C4-2B (cell line): ENCODE measurements around the gene THEM5.

ENCODE experiments used
- H3K27ac ChIP-seq: fragments of 450-650 bp; 2 replicates; pipeline ENCODE4 v1.5.1; 2017
- ZFX ChIP-seq: fragments of 450-650 bp; IDR thresholded peaks from 2 replicates; pipeline ENCODE4 v1.6.1; 2017
- TF ChIP-seq, protein P1 (sequence below): fragments of 450-650 bp; conservative IDR thresholded peaks from 2 replicates; pipeline ENCODE4 v1.5.1; 2017; ENCODE audit warnings: mild to moderate bottlenecking

THEM5 gene

DNA sequence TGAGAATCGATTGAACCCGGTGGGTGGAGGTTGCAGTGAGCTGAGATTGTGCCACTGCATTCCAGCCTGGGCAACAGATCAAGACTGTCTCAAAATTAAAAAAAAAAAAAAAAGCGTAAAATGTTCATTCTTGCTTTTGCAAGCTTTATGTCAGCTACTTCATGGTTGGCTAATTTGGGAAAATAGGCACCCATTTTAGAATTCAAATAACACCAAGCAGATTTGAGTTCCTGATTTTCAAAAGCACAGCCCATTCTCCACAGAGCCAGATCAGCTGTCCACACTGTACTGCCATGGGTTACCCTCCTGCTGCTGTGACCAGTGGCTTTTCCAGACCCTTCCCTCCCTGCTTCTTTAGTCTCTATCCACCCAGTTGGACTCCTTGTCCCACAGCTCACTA, 4.4 kb downstream of the THEM5 start:
- no peak for TF ChIP-seq ZFX
- TF ChIP-seq, protein P1, sequence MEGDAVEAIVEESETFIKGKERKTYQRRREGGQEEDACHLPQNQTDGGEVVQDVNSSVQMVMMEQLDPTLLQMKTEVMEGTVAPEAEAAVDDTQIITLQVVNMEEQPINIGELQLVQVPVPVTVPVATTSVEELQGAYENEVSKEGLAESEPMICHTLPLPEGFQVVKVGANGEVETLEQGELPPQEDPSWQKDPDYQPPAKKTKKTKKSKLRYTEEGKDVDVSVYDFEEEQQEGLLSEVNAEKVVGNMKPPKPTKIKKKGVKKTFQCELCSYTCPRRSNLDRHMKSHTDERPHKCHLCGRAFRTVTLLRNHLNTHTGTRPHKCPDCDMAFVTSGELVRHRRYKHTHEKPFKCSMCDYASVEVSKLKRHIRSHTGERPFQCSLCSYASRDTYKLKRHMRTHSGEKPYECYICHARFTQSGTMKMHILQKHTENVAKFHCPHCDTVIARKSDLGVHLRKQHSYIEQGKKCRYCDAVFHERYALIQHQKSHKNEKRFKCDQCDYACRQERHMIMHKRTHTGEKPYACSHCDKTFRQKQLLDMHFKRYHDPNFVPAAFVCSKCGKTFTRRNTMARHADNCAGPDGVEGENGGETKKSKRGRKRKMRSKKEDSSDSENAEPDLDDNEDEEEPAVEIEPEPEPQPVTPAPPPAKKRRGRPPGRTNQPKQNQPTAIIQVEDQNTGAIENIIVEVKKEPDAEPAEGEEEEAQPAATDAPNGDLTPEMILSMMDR, result no peak
- H3K27ac ChIP-seq, result no peak overlapping the region

DNA sequence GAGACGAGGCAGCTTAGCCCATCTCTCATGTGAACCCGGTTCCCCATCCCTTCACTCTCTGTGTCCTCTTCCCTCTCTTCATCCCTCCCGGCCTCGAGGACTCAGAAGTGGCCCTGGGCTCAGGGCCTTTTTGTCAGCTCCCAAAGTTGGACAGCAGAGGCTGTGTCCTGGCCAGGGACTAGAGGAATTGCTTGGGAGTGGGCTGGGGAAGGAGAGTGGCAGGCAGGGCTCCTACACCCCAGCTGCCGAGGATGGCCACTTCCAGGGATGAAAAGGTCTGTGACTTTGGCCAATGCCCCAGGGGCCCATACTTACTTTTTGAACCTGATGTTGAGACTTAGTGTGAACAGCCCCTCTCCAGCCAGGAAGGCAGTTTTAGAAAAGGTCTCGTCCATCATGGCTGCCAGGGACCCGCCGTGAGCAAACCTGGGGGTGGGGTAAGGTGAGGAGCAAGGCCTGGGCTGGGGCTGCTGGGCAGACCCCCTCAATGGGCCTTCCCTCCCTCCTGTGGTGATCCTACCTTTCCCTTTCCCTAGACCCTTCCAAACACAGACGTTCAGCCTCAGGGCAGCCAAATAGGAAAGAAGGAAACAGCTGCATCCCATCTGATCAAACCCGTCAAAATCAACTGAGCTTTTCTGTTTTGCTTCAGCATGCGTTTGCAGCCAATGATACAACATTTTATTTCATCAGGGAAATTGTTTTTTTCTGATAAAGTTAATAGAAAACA, 5.5 kb downstream of the THEM5 start:
- H3K27ac ChIP-seq, result no peak overlapping the region
- TF ChIP-seq ZFX, result no peak
- TF ChIP-seq, protein P1, result no peak

DNA sequence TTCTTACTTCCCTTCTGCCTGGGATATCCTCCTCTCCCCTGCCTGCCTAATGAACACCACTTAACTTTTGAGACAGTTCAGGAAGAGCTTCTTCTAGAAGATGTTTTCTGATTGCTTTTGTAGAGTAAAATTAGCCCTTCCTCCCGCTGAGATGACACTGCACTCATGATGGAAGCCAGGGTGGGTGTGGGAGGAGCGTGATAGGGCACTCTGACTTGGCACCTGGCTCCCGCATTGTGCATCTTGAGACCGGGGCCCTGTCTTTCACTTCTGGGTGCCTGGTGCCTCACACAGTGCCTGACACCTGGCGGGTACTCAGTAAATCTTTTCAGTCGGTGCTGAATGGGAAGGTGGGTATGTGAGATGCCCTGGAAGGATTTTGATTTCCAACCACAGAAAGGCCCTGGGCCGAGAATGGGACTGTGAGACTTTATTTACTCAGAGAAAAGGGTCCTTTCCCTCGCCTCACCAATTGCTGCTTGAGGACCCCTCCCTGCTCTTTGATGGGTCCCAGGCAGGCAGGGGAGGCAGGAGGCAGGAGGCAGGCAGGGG, 6.8 kb downstream of the THEM5 start:
- no peak overlapping the region for H3K27ac ChIP-seq
- TF ChIP-seq ZFX, result no peak
- TF ChIP-seq, protein P1, result no peak

DNA sequence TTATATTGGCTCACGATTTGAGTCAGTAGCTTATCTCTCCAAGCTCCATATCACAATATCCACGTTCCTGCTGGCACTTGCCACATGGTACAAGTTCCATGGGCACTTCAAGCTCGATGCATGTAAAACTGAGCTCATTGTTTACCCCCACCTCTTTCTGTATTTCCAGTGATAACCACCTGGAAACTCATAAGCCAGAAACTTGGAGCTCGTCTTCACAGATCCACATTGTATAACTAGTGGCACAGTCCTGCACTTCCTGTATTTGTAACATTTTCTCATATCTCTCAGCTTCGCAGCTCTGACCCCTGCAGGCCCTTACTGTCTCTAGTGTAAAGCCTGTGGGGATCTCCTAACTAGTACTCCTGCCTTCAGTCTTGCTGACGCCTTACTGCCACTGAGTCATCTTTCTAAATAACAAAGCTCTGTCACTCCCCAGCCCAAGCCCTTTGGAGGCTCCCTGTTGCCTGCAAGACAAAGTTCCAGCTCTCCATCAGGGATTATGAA, 7.4 kb downstream of the THEM5 start:
- H3K27ac ChIP-seq, result no peak overlapping the region
- TF ChIP-seq, protein P1, result no peak
- no peak for TF ChIP-seq ZFX

DNA sequence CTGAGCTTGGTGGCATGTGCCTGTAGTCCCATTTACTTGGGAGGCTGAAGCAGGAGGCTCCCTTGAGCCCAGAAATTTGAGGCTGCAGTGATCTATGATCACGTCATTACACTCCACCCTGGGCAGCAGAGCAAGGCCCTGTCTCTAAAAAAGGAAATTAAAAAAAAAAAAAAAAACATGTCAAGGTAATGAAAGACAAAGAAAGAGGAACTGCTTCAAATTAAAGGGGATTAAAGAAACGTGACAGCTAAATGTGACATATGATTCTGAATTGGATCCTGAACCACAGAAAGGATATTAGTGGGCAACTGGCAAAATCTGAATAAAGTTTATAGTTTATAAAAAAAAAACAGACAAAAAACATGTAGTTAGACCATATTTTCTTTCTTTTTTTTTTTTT, 10.1 kb downstream of the THEM5 start:
- no peak for TF ChIP-seq ZFX
- TF ChIP-seq, protein P1, result no peak
- no peak overlapping the region for H3K27ac ChIP-seq

DNA sequence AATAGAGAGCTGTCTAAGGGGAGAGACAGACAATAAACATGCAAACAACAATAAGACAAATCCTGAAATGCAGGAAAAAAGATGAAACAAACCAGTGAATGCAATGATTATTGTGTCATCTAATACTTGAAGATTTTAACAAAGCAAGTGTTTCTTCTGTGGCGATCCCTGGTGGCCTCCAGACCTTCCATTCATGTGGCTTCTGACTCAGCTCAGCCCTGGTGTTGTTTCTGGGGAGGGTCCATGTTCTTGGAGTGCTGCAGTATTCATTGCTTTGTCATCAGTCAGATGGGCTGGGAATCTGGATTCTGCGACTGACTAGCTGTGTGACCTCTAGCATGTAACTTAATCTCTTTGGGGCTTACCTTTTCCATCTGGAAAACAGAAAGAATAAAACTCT, 12.4 kb downstream of the THEM5 start:
- H3K27ac ChIP-seq, result no peak overlapping the region
- TF ChIP-seq, protein P1, result no peak
- no peak for TF ChIP-seq ZFX

DNA sequence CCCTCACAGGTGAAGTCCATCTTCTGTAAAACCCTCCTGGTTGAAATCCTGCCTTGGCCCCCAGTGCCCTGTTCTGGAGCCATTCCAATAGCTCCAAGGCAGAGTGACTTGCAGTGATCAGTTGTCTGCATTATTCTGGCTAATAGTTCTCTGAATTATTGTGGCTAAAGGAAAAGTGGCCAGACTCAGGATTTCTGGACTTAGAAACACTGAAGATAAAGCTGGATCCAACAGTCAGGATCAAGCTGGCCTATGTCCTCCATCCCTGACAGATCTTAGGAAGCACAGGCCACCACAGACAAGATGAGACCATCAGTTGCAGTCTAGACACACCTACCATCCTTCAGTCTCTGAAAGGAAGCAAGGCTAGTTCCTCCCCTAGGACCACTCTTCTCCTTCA, 13.1 kb downstream of the THEM5 start:
- no peak for TF ChIP-seq ZFX
- TF ChIP-seq, protein P1, result no peak
- peak overlapping the region; percentile 92 for H3K27ac ChIP-seq
